ENCODE measurements around the gene SEMA5B. TPM values are rescaled to one million over a fixed set of nuclear protein-coding genes. Genes with fewer than 3 reads are reported as not detected.
A peak's percentile ranks its signal among the peaks of the same experiment; 100 is the strongest.

The SEMA5B gene
- total RNA-seq, 1 donor from 2014 or later, result 12.8 TPM

GRCh38 chr3:122943828-122944190 lies 83.8 kb downstream of the SEMA5B start:
- Mint-ChIP-seq H3K27me3 (peaks cover 19% of the 10 kb centered on the region), H3K36me3 (no peaks in the 10 kb centered on the region), H3K27ac (no peak overlapping the region), H3K9me3 (no peaks in the 10 kb centered on the region), H3K4me1 (ENCODE audit: unreplicated experiment) (peaks cover 21% of the 10 kb centered on the region), H3K4me3 (no peak overlapping the region)
- no peak for TF ChIP-seq CTCF (conservative IDR thresholded peaks at IDR 0.05)
- DNase-seq (ENCODE audit: extremely low spot score, unreplicated experiment), result no peak

- H3K27ac Mint-ChIP-seq, result no peak overlapping the region
- H3K4me3 Mint-ChIP-seq, result no peak overlapping the region
- peaks cover 21% of the 10 kb centered on the region for H3K4me1 Mint-ChIP-seq (ENCODE audit: unreplicated experiment)
- H3K9me3 Mint-ChIP-seq, result no peaks in the 10 kb centered on the region
- H3K27me3 Mint-ChIP-seq, result peaks cover 21% of the 10 kb centered on the region
- peak; percentile 91 for TF ChIP-seq CTCF (conservative IDR thresholded peaks at IDR 0.05)
- no peaks in the 10 kb centered on the region for H3K36me3 Mint-ChIP-seq
- no peak for DNase-seq (ENCODE audit: extremely low spot score, unreplicated experiment)
These were observed 84.4 kb downstream of the SEMA5B start for GRCh38 chr3:122942937-122943827.

- Mint-ChIP-seq H3K4me3 (no peak overlapping the region), H3K27ac (no peak overlapping the region), H3K36me3 (no peaks in the 10 kb centered on the region), H3K9me3 (no peaks in the 10 kb centered on the region), H3K4me1 (ENCODE audit: unreplicated experiment) (peaks cover 21% of the 10 kb centered on the region), H3K27me3 (peaks cover 23% of the 10 kb centered on the region)
- no peak for TF ChIP-seq CTCF (conservative IDR thresholded peaks at IDR 0.05)
- DNase-seq (ENCODE audit: extremely low spot score, unreplicated experiment), result no peak
These were observed 85.3 kb downstream of the SEMA5B start for GRCh38 chr3:122942239-122942638.

- no peak for DNase-seq (ENCODE audit: extremely low spot score, unreplicated experiment)
- no peak overlapping the region for H3K27ac Mint-ChIP-seq
- peak; percentile 63 for TF ChIP-seq CTCF (conservative IDR thresholded peaks at IDR 0.05)
- no peaks in the 10 kb centered on the region for H3K36me3 Mint-ChIP-seq
- H3K9me3 Mint-ChIP-seq, result no peaks in the 10 kb centered on the region
- H3K4me1 Mint-ChIP-seq (ENCODE audit: unreplicated experiment), result peaks cover 25% of the 10 kb centered on the region
- peaks cover 21% of the 10 kb centered on the region for H3K27me3 Mint-ChIP-seq
- H3K4me3 Mint-ChIP-seq, result no peak overlapping the region
These were observed 86.0 kb downstream of the SEMA5B start for GRCh38 chr3:122941228-122942206.

- Mint-ChIP-seq H3K27me3 (peaks cover 21% of the 10 kb centered on the region), H3K4me1 (ENCODE audit: unreplicated experiment) (peaks cover 31% of the 10 kb centered on the region), H3K27ac (no peak overlapping the region), H3K9me3 (no peaks in the 10 kb centered on the region), H3K36me3 (no peaks in the 10 kb centered on the region), H3K4me3 (no peak overlapping the region)
- TF ChIP-seq CTCF (conservative IDR thresholded peaks at IDR 0.05), result no peak
- DNase-seq (ENCODE audit: extremely low spot score, unreplicated experiment), result no peak
These were observed 86.9 kb downstream of the SEMA5B start for GRCh38 chr3:122940628-122941086.

Measured in type B pancreatic cell (in vitro differentiated cells).